GM20000 (cell line): ENCODE data around the gene COL6A3.
"Not testable (repeated sequence)": the region's sequence is repeated elsewhere in the genome, so short reads cannot be mapped to it uniquely, and the experiment has no call there.

Experiments used
- DNase-seq: peaks from one replicate; pipeline ENCODE4 v3.0.0; 2012; ENCODE audit warnings: low spot score
- CTCF ChIP-seq: IDR thresholded peaks from 2 replicates; pipeline ENCODE4 v1.5.1; 2012; ENCODE audit warnings: mild to moderate bottlenecking, control low read depth; ENCODE audit errors: extremely low read depth, missing control alignments

Gene COL6A3

DNA sequence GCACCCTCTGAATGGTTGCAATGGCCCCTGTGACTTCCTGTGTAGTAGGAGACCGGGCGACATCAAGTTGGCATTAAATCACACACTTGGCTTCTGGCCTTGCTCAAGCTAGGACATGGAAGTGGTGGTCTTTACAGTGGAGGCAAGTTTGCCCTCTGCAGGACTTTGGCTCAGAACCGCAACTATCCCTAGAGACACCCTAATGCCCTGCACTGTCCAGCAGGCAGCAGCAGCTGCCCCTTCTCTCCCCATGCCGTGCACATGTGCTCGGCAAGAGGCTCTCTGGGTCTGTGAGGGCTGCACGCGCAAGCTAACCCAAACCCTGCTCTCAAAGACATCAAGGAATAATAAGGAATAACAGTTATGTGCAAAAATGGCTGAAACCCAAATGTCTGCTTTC, 106.5 kb downstream of the COL6A3 start:
- no peak for DNase-seq
- TF ChIP-seq CTCF = no peak

DNA sequence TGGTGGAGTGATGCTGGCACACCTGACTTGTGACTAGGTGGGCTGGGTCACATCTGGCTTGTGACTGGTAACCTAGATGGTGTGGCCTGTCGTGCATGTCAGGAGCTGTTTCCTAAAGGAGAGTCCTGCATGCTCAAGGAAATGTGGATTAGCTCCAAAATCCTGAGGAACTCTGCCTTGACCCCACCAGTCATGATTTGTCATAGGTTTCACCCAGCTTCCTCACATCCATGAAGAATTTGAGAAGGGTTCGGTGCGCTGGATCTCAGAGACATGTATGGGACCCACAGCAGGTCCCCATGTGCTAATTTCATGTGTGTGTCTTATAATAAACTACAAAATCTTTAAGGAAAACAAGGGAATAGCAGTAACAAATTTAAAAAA, 107.2 kb downstream of the COL6A3 start:
- DNase-seq = no peak
- no peak for TF ChIP-seq CTCF

GRCh38 chr2:237306083-237306786, 107.7 kb downstream of the COL6A3 start:
- no peak for TF ChIP-seq CTCF
- no peak for DNase-seq

- no peak for TF ChIP-seq CTCF
Observed at GRCh38 chr2:237305579-237305978, 108.4 kb downstream of the COL6A3 start.

DNA sequence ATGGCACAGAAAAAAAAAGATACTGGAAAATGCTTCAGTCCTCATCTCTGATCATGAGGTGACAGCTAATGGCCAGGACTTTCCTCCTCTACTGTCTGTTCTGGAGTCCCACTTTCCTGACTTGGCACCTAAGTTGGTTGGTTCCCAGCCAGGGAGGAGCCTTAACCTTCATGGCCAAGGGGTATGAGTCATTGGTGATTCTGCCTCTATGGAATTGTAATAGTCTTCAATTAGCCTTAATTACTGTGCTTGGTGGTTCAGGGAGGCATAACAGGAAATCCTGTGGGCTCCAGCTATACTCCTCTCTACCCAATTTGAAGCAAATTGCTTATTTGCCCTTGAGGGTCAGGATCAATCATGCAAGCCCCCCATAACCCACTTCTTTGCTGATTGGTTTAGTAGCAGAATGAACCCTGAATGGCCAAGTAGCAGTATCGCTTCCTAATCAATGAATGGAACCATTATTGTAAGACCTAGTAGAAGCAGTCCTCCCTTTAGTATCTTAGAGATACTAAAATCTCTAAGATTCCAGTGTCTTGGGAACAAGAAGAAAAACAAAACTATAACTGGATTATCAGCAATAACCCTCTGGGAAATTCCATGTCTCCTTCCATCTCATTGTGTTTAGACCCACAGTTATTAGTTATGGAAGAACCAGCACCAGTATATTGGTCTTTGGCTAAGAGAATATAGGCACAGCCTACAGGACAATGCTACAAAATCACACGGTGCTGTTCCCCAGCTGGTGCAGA, 109.0 kb downstream of the COL6A3 start:
- TF ChIP-seq CTCF = no peak
- no peak for DNase-seq

More at GRCh38 chr2:237305579-237305978, 108.4 kb downstream of the COL6A3 start:
- no peak for DNase-seq

GRCh38 chr2:237303244-237303643, 110.7 kb downstream of the COL6A3 start:
- DNase-seq = not testable (repeated sequence)

DNA sequence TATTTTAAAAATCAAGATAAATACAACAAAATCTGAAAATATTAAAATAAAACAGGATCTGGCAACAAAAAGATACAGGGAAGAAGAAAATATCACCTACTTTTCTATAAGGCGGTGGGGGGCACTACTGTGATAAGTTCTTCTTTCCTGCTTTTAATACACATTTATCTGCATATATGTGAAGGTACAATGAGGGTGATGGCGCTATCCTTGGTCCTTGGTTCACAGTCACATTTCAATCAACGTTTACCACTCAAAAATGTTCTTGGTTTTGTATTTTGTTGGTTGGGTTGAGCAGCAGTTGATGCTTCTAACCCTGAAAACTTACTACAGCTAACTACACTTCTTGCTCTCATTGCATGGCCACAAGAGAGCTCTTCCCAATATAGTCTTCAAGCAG, 112.4 kb downstream of the COL6A3 start:
- no peak for DNase-seq
- no peak for TF ChIP-seq CTCF
